GM18507 (cell line): ENCODE data around the gene GDPD5.

Experiments
- DNase-seq: peaks from one replicate; pipeline ENCODE4 v3.0.0; 2011; ENCODE audit warnings: low read depth; ENCODE audit not compliant: insufficient read length; ENCODE audit errors: extremely low spot score
- FAIRE-seq: peaks from 2 replicates; lab custom pipeline; 2011; peaks lifted over from hg19 to GRCh38; lab: Jason Lieb, UNC

GDPD5 gene

GRCh38 chr11:75520688-75521087, 5.1 kb downstream of the GDPD5 start:
- no peak for DNase-seq
- no peak for FAIRE-seq

- FAIRE-seq (no peak), DNase-seq (no peak)
Measured at GRCh38 chr11:75518771-75519653, 6.7 kb downstream of the GDPD5 start.

GRCh38 chr11:75518204-75518549, 7.6 kb downstream of the GDPD5 start:
- FAIRE-seq (no peak), DNase-seq (no peak)

GRCh38 chr11:75516886-75517285, 8.9 kb downstream of the GDPD5 start:
- no peak for DNase-seq
- no peak for FAIRE-seq

- FAIRE-seq, result no peak
- DNase-seq, result no peak
Measured at GRCh38 chr11:75516140-75516539, 9.6 kb downstream of the GDPD5 start.

- no peak for FAIRE-seq
- DNase-seq, result no peak
Measured at GRCh38 chr11:75514596-75514995, 11.1 kb downstream of the GDPD5 start.

- no peak for FAIRE-seq
Measured at GRCh38 chr11:75513250-75513649, 12.5 kb downstream of the GDPD5 start.

GRCh38 chr11:75510723-75511019, 15.1 kb downstream of the GDPD5 start:
- FAIRE-seq, result no peak
- no peak for DNase-seq

More at GRCh38 chr11:75513250-75513649, 12.5 kb downstream of the GDPD5 start:
- no peak for DNase-seq

- FAIRE-seq, result no peak
- no peak for DNase-seq
Measured at GRCh38 chr11:75510004-75510722, 15.6 kb downstream of the GDPD5 start.

- DNase-seq (no peak), FAIRE-seq (no peak)
Measured at GRCh38 chr11:75509020-75509720, 16.6 kb downstream of the GDPD5 start.

- FAIRE-seq (peak; percentile 54), DNase-seq (no peak)
Measured at GRCh38 chr11:75508051-75508561, 17.6 kb downstream of the GDPD5 start.

GRCh38 chr11:75507571-75507970, 18.2 kb downstream of the GDPD5 start:
- FAIRE-seq, result no peak
- no peak for DNase-seq

GRCh38 chr11:75506827-75507226, 18.9 kb downstream of the GDPD5 start:
- no peak for DNase-seq
- no peak for FAIRE-seq

GRCh38 chr11:75505916-75506692, 19.6 kb downstream of the GDPD5 start:
- DNase-seq, result no peak
- FAIRE-seq, result no peak

- DNase-seq (no peak), FAIRE-seq (no peak)
Measured at GRCh38 chr11:75504501-75504900, 21.2 kb downstream of the GDPD5 start.

GRCh38 chr11:75503531-75504099, 22.1 kb downstream of the GDPD5 start:
- FAIRE-seq (no peak), DNase-seq (no peak)

- DNase-seq, result no peak
- no peak for FAIRE-seq
Measured at GRCh38 chr11:75502138-75502537, 23.6 kb downstream of the GDPD5 start.

- no peak for FAIRE-seq
- DNase-seq, result no peak
Measured at GRCh38 chr11:75500742-75501141, 25.0 kb downstream of the GDPD5 start.
